GM19035 (cell line): ENCODE data around the gene B4GALNT3.

Source experiments
- ATAC-seq: cut with Tn5 transposase; IDR thresholded peaks from one replicate; pipeline ENCODE4 v1.9.1; 2021; ENCODE audit not compliant: unreplicated experiment

Gene B4GALNT3

DNA sequence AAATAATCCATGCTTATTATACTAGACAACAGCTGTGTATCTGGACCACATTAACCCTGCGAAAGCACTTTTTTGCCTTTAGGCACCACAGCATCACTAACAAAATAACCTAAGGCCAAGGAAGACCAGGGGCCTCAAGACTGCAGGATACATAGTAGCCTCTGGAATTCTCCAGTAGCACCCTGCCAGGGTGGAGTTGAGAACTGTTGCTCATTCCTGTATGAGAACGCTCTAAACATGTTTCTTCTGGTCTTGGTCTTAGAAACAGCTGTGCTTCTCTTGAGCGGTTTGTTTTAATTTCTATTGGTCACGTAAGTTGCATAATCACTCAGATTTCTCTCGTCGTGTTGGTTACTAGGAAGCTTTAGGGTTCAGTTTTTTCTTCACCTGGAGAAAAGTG is 7.9 kb downstream of the B4GALNT3 start:
- no peak for ATAC-seq

DNA sequence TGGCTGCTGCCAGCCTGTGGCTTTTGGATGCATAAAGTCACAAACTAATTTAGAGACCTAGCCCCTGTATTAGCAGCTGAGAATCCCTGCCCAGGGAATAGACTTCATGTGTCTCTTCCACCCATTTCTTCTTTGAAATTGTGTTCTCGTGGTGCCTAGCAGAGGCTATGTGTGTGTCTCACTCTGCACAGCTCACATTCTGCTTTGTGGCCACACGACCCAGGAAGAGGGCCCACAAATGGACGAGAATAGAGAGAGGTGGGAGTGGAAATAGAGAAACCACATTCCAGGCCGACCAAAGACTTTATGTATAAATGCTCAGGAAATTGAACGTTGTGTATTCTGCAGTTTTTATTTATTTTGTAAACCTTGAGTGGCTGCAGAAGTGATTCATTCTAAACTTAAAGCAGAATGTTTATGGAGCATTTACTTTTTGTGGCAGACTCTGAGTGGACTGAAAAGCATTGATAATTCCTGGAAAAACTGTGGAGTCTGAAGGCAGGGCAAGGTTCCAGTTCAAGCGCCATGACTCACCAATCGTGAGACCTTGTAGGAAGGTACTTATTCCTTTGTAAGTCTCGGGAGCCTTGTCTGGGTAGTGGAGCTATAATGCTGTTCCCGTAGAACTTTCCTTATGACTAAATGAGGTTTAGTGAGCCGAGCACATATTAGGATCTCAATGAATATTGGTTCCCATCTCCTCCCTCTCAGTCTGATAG is 9.1 kb downstream of the B4GALNT3 start:
- no peak for ATAC-seq

DNA sequence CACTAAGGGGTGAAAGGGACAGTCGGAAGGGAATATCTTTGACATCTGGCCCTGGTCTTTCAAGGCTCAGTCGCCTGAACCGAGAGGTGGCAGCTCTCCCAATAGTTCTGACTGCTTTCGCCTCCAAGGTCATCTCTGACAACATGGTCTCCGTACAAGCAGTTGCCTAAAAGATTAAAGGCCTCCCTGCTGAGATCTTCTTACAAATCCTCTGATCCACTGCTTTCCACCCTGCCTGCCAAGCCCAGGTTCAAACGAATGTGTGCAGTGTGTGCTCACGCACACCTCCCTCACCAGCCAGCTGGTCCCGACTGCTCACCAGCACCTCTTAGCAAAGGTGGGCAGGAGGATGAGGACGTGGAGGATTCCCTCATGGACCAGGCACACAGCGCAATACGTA is 10.4 kb downstream of the B4GALNT3 start:
- no peak for ATAC-seq

DNA sequence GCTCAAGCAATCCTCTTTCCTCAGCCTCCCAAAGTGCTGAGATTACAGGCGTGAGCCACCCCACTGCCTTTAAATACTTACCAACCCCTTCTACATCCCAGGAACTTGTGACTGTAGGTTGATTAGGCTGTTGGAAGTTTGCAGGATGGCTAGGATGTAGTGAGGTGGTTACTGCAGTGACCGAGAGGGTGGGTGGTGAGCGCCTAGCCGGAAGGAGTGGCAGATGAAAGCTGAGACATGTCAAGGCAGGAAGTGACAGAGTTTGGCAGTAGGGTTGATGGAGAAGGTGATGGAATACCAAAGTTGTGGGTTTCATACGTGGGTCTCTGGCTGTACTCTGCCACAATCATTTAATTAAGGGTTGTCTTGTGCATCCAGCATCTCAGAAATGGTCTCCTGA is 13.5 kb downstream of the B4GALNT3 start:
- ATAC-seq, result no peak

DNA sequence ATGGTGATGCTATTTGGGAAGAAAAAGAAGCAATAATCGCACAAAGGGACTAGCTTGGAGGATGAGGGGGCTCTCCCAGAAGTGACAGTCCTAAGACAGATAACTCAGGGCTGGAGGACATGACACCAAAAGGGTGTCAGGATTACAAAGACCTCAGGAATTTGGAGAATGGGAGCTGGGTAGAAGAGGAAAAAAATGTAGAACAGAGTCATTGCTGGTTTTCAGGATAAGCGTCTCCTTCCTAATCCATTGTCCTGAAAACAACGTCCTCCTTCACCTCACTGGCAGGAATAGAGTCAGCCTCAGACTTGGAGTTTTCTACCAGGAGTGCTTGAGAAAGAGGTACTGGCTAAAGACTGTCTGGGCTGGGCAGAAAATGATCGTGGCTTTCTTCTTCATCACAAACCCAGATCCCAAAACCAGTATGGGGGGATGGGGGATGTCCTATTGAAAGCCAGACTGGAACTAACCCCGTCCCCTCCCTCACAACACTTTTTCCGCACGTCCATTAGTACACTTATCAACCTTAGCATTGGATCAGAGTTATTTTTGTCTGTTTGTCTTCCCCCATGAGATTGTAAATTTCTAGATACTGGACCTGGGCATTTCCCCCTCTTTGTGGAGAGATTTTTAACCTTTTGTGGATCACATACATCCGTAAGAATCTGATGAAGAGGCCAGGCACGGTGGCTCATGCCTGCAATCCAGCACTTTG is 14.3 kb downstream of the B4GALNT3 start:
- no peak for ATAC-seq

DNA sequence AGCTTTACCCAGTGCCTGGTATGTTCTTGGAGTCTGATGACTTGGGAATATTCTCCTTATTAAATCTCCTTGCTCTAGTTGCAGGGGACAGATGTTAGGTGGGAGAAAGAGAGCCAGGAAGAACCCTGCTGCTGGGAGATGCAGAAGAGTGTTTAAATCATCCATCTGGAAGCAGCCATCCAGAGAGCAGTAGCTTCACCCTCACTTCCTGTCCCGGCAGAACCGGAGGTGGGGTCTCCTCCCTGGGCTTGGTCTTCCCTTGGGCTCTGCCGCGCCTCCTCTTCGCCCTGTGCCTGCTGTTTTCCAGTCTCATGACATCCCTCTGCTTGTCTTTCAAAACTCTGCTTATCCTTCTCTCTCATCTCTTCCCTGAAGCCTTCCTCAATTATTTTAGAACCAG is 15.5 kb downstream of the B4GALNT3 start:
- ATAC-seq, result no peak

DNA sequence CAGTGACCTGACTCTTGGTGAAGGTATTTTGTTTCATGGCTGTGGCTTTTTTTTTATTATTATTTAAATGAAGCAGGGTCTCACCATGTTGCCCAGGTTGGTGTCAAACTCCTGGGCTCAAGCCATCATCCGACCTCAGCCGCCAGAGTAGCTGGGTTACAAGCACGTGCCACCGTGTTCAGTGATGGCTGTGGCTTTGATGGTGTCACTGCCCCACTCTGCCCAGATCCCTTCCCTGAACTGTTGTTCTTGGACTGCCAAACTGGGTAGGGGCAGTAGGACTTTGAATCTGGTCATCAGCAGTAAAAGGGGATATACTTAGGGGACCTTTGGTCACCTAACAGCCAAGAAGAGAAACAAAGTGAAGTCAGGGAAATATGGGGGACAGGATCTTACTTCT is 19.4 kb downstream of the B4GALNT3 start:
- no peak for ATAC-seq

DNA sequence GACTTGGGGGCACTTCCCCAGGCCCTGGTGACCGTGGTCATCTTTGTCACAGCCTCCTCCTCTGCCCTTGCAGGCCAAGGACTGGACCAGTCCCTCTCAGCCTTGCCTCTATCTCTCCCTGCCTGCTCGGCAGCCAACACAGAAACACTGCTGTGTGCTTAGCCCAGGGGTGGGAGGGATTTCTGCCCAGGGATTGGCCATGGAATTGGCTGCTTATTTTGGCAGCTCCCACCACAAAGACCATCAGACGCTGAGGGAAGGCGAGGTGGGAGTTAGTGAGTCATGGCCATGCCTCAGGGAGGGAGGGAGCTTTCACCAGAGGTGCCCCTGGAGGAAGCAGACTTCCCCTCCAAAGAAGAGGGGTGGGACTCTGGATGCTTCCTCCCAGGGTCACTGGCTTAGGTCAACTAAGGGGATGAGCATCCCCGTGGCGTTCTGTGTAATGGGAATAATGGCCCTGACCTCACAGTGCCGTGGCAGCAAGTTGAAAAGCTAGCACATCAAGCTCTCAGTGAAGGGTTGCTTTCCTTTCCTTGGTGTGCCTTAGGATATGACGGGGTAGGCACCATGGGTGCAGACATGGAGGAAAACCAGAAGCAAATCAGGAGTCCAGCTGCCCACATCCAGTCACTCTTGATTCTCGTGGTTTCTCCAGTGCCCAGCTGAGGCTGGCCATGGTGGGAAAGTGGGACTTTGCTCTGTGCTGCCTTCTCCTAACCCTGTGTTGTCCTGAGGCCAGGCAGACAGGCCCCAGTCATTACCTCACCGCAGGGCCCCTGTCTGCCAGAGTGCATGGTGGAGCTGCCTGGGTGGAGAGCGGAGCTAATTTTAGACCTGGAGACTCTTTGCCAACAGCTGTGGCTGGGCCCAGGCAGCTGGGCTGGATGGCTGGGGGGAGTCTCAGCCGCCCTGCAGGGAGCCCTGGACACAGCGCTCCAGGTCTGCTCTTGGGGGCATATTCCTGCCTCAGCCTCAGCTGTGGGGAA is 21.4 kb downstream of the B4GALNT3 start:
- no peak for ATAC-seq

DNA sequence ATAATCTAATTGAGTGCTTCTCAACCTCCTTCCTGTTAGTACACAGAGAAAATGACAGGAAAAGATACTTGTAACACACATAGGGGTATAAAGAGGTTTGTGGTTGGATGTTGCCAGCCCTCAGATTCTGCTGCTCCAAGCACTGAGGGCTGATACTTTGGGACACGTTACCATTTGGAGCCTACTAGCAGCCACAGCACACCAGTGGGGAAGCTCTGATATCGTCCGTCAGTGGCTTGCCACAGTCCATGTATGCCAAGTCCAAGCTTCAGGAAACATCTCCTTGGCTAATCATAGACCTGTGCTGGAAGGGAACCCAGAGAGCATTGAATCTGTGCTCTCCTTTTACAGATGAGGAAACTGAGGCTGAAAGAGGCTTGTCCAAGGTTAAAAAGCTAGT is 22.3 kb downstream of the B4GALNT3 start:
- no peak for ATAC-seq

DNA sequence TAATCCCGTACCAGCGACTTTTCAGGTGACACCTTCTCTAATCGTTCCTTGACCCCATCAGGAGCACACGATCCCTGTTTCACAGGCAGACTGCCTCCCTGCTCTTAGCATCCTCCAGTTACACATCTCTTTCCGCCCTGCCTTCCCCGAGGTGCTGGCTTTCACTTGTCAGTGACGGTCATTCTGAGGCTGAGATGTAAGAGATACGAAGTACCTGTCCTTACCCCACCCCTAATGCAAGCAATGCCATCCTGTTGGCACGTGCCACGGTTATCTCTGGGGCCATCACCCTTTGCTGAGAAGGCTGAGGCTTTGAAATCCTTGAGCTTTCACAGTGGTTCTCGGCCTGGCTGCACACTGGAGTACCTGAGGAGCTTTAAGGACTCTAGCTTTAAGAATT is 24.4 kb downstream of the B4GALNT3 start:
- no peak for ATAC-seq

DNA sequence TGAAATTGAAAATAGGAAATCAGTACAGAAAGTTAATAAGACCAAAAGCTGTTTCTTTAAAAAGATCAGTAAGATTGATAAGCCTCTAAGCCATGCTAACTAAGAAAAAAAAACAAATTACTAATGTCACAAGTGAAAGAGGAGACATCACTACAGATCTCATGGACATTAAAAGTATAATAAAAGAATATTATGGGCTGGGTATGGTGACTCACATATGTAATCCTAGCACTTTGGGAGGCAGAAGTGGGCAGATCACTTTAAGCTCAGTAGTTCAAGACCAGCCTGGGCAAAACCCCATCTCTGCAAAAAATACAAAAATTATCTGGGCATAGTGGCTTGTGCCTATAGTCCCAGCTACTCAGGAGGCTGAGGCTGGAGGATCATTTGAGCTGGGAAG is 30.5 kb downstream of the B4GALNT3 start:
- ATAC-seq, result no peak

DNA sequence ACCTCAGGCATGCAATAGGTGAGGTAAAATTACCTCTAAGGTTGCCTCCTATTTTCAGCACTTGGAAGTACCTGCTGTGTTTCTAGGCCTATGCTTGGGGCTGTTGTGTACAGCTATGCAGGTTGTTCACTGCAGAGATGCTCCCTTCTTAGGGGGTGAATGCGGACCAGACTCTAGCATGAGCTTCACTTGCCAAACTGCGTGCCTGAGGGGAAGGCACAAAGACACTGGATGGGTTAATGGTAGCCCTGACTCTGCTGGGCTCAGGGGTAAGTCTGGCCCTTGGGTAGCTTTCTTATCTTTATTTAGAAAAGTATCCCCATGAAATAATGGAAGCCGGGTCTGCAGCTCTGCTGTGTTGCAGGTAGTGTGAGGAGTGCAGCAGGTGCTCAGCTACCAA is 35.7 kb downstream of the B4GALNT3 start:
- ATAC-seq, result no peak

DNA sequence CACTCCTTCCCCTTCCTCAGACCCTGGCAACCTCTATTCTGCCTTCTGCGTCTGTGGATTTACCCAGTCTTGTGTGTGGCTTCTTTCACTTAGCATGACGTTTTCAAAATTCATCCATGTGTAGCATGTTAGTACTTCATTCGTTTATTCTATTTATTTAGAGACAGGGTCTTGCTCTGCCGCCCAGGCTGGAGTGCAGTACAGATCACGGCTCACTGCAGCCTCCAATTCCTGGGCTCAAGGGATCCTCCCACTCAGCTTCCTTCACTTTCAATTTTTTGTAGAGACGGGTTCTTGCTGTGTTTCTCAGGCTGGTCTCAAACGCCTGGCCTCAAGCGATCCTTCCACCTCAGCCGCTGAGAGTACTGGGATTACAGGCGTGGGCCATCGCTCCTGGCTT is 37.0 kb downstream of the B4GALNT3 start:
- no peak for ATAC-seq

DNA sequence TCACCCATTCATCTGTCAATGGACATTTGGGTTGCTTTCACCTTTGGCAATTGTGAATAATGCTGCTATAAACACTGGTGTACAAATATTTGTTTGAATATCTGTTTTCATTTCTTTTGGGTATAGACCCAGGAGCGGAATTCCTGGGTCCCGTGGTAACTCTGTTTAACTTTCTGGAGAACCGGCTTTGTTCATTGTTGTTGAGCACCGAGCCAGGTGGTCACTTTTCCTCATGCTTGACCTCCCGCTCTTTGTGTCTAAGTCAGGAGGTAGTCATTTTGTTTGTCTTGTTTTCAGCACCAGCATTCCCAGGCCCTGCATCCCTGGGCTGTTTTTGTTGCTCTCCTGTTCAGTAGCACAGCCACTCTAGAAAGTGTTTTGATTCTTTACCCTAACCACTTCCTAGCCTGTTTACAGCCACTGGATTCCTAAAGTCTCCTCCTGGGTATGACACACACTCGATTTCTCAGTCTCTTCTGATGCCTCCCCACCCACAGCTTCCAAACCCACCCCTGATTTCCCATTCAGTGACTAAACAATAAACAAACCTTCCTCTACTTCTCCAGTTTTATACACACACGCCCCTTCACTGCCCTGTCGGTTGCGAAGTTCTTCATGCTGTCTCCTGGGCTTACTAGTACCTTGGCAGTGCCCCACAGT is 37.9 kb downstream of the B4GALNT3 start:
- ATAC-seq, result no peak

DNA sequence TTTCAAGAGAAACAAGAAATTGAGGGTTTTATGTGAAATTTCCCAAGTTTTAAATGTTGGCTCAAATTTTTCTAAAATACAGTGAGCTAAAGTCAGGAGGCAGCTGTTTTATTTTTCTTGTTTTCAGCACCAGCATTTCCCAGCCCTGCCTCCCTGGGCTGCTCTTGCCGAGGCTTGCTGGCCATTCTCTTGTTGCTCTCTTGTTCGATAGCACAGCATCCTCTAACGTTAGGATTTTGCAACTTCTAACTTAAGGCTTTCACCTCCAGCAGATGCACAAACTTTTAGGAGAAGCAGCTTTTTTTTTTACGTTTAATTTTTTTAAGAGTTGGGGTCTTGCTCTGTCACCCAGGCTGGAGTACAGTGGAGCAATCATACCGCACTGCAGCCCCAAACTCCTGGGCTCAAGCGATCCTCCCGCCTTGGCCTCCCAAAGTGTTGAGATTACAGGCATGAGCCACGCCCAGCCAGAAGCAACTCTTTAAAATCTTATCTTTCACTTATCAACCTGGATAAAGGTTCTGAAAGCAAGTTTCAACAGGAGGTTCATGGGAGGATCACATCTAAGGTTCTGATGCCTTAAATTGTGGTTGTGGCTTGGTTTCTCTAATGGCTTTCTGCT is 40.2 kb downstream of the B4GALNT3 start:
- ATAC-seq, result no peak

DNA sequence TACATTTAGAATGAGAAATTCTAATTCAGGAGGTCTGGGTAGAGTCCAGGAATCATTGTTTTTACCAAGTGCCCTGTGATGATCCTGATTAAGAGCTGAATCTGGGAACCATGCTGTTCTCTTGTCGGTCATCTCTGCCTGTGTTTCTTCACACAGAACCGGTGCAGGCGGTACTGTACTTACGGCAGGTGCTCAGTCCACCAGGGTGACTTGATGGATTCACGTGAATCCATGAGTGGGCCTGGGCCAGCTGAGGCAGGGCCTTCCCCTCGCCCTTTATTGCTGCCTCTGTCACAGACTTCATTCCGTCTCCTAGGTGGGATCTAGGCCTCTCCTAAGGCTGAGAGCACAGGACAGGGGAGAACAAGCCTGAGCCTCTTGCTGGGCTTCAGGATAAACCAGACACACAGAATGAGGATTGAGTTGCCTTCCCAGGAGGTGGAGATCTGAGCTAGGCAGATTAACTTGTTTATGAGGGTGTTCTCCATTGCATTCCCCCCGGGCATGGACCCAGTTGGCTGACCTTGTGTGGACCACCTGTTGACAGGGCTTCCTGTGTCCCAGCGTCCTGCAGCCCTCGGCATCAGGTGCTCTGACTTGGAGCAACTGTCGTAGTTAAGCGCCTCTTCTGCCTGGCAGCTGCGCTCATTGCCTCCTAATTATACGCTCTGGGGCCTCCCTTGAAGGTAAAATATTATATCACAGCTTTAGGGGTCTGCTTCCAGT is 42.1 kb downstream of the B4GALNT3 start:
- no peak for ATAC-seq

DNA sequence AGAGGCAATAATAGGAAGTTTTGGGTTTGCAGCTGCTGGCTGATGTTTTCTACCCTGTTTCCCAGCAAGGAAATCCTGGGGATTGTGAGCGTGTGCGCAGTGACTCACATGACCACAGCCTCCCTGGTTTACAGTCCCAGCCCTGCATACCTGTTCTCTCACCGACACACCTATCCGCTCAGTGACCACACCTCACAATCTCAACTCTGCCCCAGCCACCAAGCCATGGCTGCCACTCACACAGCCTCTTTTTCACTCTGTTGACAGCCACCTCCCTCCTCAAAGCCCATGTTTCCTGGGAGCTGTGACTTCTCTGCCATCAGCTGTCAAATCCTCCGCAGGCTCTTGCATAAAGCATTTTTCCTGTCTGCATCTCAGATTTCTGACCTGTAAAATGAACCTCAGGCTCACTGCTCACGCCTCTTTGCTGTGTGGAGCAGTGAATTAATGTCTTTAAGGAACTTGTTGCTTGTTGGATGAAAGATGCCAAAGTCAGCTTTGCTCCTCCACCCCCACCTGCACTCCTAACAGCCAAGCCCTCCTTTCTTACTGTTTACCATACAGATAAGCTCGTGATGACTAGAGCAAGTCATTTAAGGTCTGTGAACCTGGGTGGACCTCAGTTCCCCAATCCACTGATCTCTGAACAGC is 43.5 kb downstream of the B4GALNT3 start:
- no peak for ATAC-seq

DNA sequence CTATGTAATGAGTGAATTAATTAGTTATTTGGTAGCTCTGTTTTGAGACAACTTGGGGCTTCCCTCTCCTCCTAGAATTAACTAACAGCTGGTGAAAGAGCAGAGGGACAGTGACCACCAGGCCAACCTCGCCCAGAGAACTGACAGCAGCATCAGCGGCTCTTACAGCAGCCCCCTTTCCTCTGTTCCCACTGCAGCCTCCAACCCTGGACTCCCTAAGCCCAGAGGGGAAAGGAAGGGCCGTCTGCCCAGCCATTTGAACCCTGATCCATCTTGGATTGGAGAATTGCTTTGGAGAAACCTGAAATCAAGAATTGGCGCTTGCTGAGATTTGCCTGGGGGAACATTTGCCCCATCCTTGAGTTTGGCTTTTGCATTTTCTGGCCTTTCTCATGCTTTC is 45.5 kb downstream of the B4GALNT3 start:
- ATAC-seq, result no peak

DNA sequence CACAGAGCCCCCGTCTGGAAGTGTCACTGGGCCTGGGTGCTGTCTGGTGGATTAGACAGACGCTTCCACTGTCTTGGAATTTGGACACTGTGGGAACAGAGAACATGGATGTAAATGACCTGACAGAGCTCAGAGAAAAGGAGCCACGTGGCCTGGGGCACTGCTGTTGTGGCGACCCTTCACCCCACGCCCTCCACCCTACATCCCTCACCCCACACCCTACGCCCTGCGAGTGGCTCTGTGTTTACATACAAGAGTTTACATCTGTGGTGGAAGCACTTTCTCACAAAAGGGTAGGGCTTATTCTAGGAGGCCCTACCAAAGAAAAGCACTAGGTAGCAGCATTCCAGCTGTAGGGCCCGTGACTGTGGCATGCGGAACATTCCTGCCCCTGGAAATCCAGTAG is 47.7 kb downstream of the B4GALNT3 start:
- no peak for ATAC-seq
